K562 (cell line): ENCODE data around the gene CSTB. TPM values are rescaled to one million over a fixed set of nuclear protein-coding genes. Genes with fewer than 3 reads are reported as not detected.

ENCODE experiments used
- CCNT2 ChIP-seq: IDR thresholded peaks from 2 replicates; pipeline ENCODE4 v1.6.1; 2011; ENCODE audit warnings: borderline replicate concordance, low read depth, mild to moderate bottlenecking, moderate library complexity, mixed read lengths, low read length; ENCODE audit not compliant: insufficient read length; ENCODE audit errors: extremely low read depth
- CHD2 ChIP-seq: IDR thresholded peaks from 2 replicates; pipeline ENCODE4 v1.6.1; 2011; ENCODE audit warnings: low read depth, low read length
- GTF2E2 ChIP-seq: fragments of 200-800 bp; sonication (Bioruptor generic); IDR thresholded peaks from 2 replicates; pipeline ENCODE4 v1.6.1; 2016; ENCODE audit warnings: missing genetic modification characterization, missing compliant biosample characterization
- KAT7 ChIP-seq: sonication (generic); formaldehyde crosslinking; IDR thresholded peaks from 2 replicates; pipeline ENCODE4 v1.8.0; 2022; ENCODE audit warnings: missing genetic modification reagents, mild to moderate bottlenecking, borderline replicate concordance
- MAZ ChIP-seq, 2 experiments: fragments of 450-650 bp in 1 of 2; sonication (generic) in 1 of 2; formaldehyde crosslinking; IDR thresholded peaks in 1 of 2; conservative IDR thresholded peaks in 1 of 2; 2 replicates each; pipeline versions ENCODE4 v1.4.0 to v1.5.0; 2020; ENCODE audit warnings: mild to moderate bottlenecking in 1 of 2, missing genetic modification reagents in 1 of 2
- NRF1 ChIP-seq, 2 experiments: fragments of 450-650 bp; IDR thresholded peaks in 1 of 2; conservative IDR thresholded peaks in 1 of 2; 2 replicates each; pipeline ENCODE4 v1.6.1; 2014; ENCODE audit warnings: mild to moderate bottlenecking in 2 of 2
- POLR2A ChIP-seq: fragments of 450-650 bp; conservative IDR thresholded peaks from 2 replicates; pipeline ENCODE4 v1.6.1; 2016
- POU5F1 ChIP-seq: fragments of 150-350 bp; IDR thresholded peaks from 2 replicates; pipeline ENCODE4 v1.6.1; 2014; ENCODE audit warnings: borderline replicate concordance, low read length, low read depth, mild to moderate bottlenecking; ENCODE audit not compliant: partially characterized antibody
- PREB ChIP-seq: sonication (generic); formaldehyde crosslinking; IDR thresholded peaks from 2 replicates; pipeline ENCODE4 v1.8.1; 2023; ENCODE audit warnings: mild to moderate bottlenecking, missing genetic modification reagents
- RFX1 ChIP-seq: fragments of 450-650 bp; IDR thresholded peaks from 2 replicates; pipeline ENCODE4 v1.6.1; 2016; ENCODE audit warnings: mild to moderate bottlenecking, moderate library complexity
- RFX7 ChIP-seq: fragments of 250-450 bp; sonication (Bioruptor Pico); IDR thresholded peaks from 2 replicates; pipeline ENCODE4 v1.5.1; 2021; ENCODE audit warnings: mild to moderate bottlenecking
- SIN3A ChIP-seq, 2 experiments: fragments of 150-350 bp in 1 of 2; IDR thresholded peaks; 2 replicates each; pipeline ENCODE4 v1.6.1; 2011 to 2016; ENCODE audit warnings: borderline replicate concordance in 2 of 2, low read depth in 2 of 2, low read length in 2 of 2, mild to moderate bottlenecking in 2 of 2, moderate library complexity in 2 of 2; ENCODE audit not compliant: control insufficient read depth in 1 of 2
- SMAD4 ChIP-seq: fragments of 250-450 bp; sonication (Bioruptor Pico); conservative IDR thresholded peaks from 2 replicates; pipeline ENCODE4 v1.8.0; 2021; ENCODE audit warnings: inconsistent platforms, mild to moderate bottlenecking, moderate library complexity
- STAT5B ChIP-seq: fragments of 250-450 bp; sonication (Bioruptor Pico); IDR thresholded peaks from 2 replicates; pipeline ENCODE4 v1.8.0; 2021; ENCODE audit warnings: mild to moderate bottlenecking, inconsistent platforms
- SUPT5H ChIP-seq: fragments of 450-650 bp; IDR thresholded peaks from 2 replicates; pipeline ENCODE4 v1.6.1; 2016
- USF1 ChIP-seq: sonication (generic); formaldehyde crosslinking; IDR thresholded peaks from 2 replicates; pipeline ENCODE4 v1.9.0; 2022; ENCODE audit warnings: mild to moderate bottlenecking, missing genetic modification reagents
- ZNF134 ChIP-seq: fragments of 250-450 bp; sonication (Bioruptor Pico); conservative IDR thresholded peaks from 2 replicates; pipeline ENCODE4 v1.4.0; 2020
- polyA plus RNA-seq, 8 experiments: library from polyadenylated mRNA; depleted of rRNA in 4 of 8; stranded (reverse) in 5 of 8; unstranded in 3 of 8; fragments of >200 nt; fragmentation: Nextera tagmentation in 2 of 8; fragmentation: Illumina TruSeq in 1 of 8; extraction: Ambion mirVana in 2 of 8; extraction: Trizol in 1 of 8; gene quantifications; 2 replicates each; pipeline versions ENCODE4 v1.2.1 to v1.2.3, GENCODE V29; 2011 to 2014; ENCODE audit warnings: inconsistent platforms in 1 of 8, missing spikeins in 1 of 8
- total RNA-seq, 7 experiments: library from RNA; depleted of rRNA in 6 of 7; stranded (reverse); fragments of >200 nt in 6 of 7; fragmentation: Illumina TruSeq in 2 of 7; extraction: Trizol in 2 of 7; gene quantifications; 2 replicates each; pipeline versions ENCODE4 v1.2.1 to v1.2.3, GENCODE V29; 2011 to 2021; ENCODE audit warnings: low replicate concordance in 1 of 7
- TF ChIP-seq, protein P1 (sequence below), 2 experiments: fragments of 450-650 bp; IDR thresholded peaks; 2 replicates each; pipeline ENCODE4 v1.6.1; 2018; ENCODE audit warnings: mild to moderate bottlenecking in 2 of 2, low read depth in 1 of 2; ENCODE audit not compliant: partially characterized antibody in 2 of 2
- TF ChIP-seq, protein P2 (sequence below): fragments of 250-450 bp; sonication (Bioruptor Pico); IDR thresholded peaks from 2 replicates; pipeline ENCODE4 v1.8.0; 2021; ENCODE audit warnings: borderline replicate concordance, mild to moderate bottlenecking, moderate library complexity; ENCODE audit not compliant: poor library complexity, severe bottlenecking
- TF ChIP-seq, protein P3 (sequence below): IDR thresholded peaks from 2 replicates; pipeline ENCODE4 v1.6.1; 2014; ENCODE audit warnings: antibody characterized with exemption

CSTB gene
- total and polyA plus RNA-seq, 9 of the 15 experiments (the other 6 are each of a cell fraction or from before 2014, with no cell fraction given): 12.4 to 65.0 (median 31.7) TPM

DNA sequence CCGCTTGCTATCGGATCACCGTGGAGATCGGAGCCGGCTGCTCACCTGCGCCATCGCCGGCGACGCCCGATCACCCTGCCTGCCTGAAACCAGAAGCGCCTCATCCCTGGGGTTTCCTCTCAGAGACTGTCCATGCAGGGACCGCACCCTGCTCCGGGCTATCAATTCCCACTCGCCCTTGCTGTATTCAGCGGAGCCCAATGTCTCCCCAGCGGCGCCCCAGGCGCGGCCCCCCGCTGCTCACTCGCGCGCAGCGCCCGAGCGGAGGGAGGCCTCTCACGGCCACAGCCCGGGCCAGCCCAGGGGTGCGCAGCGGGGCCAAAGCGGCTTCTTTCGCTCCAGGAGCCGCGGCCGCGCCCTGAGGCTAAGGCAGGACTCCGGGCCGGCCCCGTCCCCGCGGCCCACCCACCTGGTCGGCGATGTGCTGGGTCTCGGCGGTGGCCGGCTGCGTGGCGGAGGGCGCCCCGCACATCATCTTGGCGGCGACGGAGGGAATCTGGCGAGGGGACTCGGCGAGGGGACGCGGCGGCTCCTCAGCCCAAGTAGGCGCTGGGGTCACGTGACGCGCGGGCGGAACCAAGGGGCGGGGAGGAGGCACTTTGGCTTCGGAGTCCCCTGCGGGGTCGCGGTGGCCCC lies at the start of gene CSTB (continued):
- TF ChIP-seq, protein P1, sequence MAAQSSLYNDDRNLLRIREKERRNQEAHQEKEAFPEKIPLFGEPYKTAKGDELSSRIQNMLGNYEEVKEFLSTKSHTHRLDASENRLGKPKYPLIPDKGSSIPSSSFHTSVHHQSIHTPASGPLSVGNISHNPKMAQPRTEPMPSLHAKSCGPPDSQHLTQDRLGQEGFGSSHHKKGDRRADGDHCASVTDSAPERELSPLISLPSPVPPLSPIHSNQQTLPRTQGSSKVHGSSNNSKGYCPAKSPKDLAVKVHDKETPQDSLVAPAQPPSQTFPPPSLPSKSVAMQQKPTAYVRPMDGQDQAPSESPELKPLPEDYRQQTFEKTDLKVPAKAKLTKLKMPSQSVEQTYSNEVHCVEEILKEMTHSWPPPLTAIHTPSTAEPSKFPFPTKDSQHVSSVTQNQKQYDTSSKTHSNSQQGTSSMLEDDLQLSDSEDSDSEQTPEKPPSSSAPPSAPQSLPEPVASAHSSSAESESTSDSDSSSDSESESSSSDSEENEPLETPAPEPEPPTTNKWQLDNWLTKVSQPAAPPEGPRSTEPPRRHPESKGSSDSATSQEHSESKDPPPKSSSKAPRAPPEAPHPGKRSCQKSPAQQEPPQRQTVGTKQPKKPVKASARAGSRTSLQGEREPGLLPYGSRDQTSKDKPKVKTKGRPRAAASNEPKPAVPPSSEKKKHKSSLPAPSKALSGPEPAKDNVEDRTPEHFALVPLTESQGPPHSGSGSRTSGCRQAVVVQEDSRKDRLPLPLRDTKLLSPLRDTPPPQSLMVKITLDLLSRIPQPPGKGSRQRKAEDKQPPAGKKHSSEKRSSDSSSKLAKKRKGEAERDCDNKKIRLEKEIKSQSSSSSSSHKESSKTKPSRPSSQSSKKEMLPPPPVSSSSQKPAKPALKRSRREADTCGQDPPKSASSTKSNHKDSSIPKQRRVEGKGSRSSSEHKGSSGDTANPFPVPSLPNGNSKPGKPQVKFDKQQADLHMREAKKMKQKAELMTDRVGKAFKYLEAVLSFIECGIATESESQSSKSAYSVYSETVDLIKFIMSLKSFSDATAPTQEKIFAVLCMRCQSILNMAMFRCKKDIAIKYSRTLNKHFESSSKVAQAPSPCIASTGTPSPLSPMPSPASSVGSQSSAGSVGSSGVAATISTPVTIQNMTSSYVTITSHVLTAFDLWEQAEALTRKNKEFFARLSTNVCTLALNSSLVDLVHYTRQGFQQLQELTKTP (IDR thresholded peaks at IDR 0.05; ENCODE audit: low read depth in 1 of 2, partially characterized antibody in 2 of 2): no peak
- TF ChIP-seq STAT5B (CRISPR knock-in tag): no peak
- TF ChIP-seq ZNF134: peak; percentile 73
- TF ChIP-seq, protein P2, sequence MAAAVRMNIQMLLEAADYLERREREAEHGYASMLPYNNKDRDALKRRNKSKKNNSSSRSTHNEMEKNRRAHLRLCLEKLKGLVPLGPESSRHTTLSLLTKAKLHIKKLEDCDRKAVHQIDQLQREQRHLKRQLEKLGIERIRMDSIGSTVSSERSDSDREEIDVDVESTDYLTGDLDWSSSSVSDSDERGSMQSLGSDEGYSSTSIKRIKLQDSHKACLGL (CRISPR knock-in tag): no peak
- peak; percentile 65; the same call in 1 of the 2 replicates for TF ChIP-seq GTF2E2
- no peak for TF ChIP-seq PREB
- peak; percentile 79; the same call in 1 of the 2 replicates for TF ChIP-seq SUPT5H
- no peak for TF ChIP-seq CHD2
- TF ChIP-seq NRF1 (conservative IDR thresholded peaks at IDR 0.05 in 1 of 2, IDR thresholded peaks at IDR 0.05 in 1 of 2): peak; percentile 74 to 76
- TF ChIP-seq POLR2A: peak; percentile 83
- TF ChIP-seq USF1 (CRISPR knock-in tag): peak; percentile 96
- TF ChIP-seq CCNT2: peak; percentile 68
- TF ChIP-seq, protein P3, sequence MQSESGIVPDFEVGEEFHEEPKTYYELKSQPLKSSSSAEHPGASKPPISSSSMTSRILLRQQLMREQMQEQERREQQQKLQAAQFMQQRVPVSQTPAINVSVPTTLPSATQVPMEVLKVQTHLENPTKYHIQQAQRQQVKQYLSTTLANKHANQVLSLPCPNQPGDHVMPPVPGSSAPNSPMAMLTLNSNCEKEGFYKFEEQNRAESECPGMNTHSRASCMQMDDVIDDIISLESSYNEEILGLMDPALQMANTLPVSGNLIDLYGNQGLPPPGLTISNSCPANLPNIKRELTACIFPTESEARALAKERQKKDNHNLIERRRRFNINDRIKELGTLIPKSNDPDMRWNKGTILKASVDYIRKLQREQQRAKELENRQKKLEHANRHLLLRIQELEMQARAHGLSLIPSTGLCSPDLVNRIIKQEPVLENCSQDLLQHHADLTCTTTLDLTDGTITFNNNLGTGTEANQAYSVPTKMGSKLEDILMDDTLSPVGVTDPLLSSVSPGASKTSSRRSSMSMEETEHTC: peak; percentile 86; the same call in 1 of the 2 replicates
- TF ChIP-seq SMAD4 (CRISPR knock-in tag): peak; percentile 79
- TF ChIP-seq RFX7: no peak
- peak; percentile 97 for TF ChIP-seq KAT7 (CRISPR knock-in tag)
- peak in 1 of 2 experiments; percentile 2; a peak in 1 of 4 replicates for TF ChIP-seq SIN3A (IDR thresholded peaks at IDR 0.05; ENCODE audit: borderline replicate concordance in 2 of 2, control insufficient read depth in 1 of 2, low read depth in 2 of 2, low read length in 2 of 2)
- no peak for TF ChIP-seq RFX1
- no peak for TF ChIP-seq POU5F1
- TF ChIP-seq MAZ (CRISPR knock-in tag; conservative IDR thresholded peaks at IDR 0.05 in 1 of 2, IDR thresholded peaks at IDR 0.05 in 1 of 2): peak in 1 of 2 experiments; percentile 70; a peak in 3 of 4 replicates
